B cell (primary cell): ENCODE results near the gene RABEP2. TPM values are rescaled to one million over a fixed set of nuclear protein-coding genes. Genes with fewer than 3 reads are reported as not detected.

Experiments
- ATAC-seq: fragments of 200-7000 bp; cut with Tn5 transposase; one replicate; pipeline ENCODE4 v1.10.0; 2021; ENCODE audit warnings: low read depth, mild to moderate bottlenecking, moderate number of reproducible peaks, moderate library complexity
- CTCF ChIA-PET: fragments of 350-600 bp; sonication (Branson Sonifier 250); formaldehyde crosslinking; loops from one replicate; lab custom pipeline; 2021; ENCODE audit warnings: antibody characterized with exemption, inconsistent platforms; lab: Charles Lee
- POLR2A ChIA-PET: fragments of 350-600 bp; sonication (Branson Sonifier 250); formaldehyde crosslinking; loops from one replicate; lab custom pipeline; 2021; ENCODE audit warnings: antibody characterized with exemption; lab: Charles Lee
- DNase-seq: peaks from one replicate; pipeline ENCODE4 v3.0.0; 2013
- H2AFZ ChIP-seq: 2 replicates; pipeline ENCODE4 v1.6.1; 2012; ENCODE audit warnings: mild to moderate bottlenecking, low read depth, low read length; ENCODE audit not compliant: insufficient read depth, poor library complexity, severe bottlenecking
- H3K27ac ChIP-seq, 2 donors: 1 replicate in 1 of 2; 2 replicates in 1 of 2; pipeline ENCODE4 v1.5.1; 2012 to 2013; ENCODE audit warnings: low read length in 2 of 2, mild to moderate bottlenecking in 2 of 2, moderate library complexity in 1 of 2
- H3K27me3 ChIP-seq, 4 experiments: fragments of 200-600 bp in 1 of 4; sonication (generic) in 1 of 4; replicated peaks in 1 of 4; 1 replicate in 2 of 4; 2 replicates in 2 of 4; pipeline versions ENCODE4 v1.6.1 to v1.7.0; 2013 to 2016; ENCODE audit warnings: low read length in 3 of 4, mild to moderate bottlenecking in 2 of 4, mixed read lengths in 1 of 4, moderate library complexity in 1 of 4; ENCODE audit not compliant: insufficient read depth in 4 of 4, control insufficient read depth in 3 of 4; ENCODE audit errors: control extremely low read depth in 1 of 4
- H3K36me3 ChIP-seq, 2 experiments: replicated peaks in 1 of 2; 1 replicate in 1 of 2; 2 replicates in 1 of 2; pipeline versions ENCODE4 v1.6.1 to v1.7.1; 2013; ENCODE audit warnings: low read length in 1 of 2; ENCODE audit not compliant: insufficient read depth in 2 of 2, control insufficient read depth in 1 of 2; ENCODE audit errors: control extremely low read depth in 1 of 2, extremely low read depth in 1 of 2
- H3K4me1 ChIP-seq, 2 donors: fragments of 200-600 bp in 1 of 2; sonication (generic) in 1 of 2; 1 replicate in 1 of 2; 2 replicates in 1 of 2; pipeline versions ENCODE4 v1.5.1 to v1.6.1; 2013 to 2017; ENCODE audit warnings: low read length in 2 of 2; ENCODE audit not compliant: control insufficient read depth in 2 of 2, insufficient read depth in 2 of 2
- H3K4me2 ChIP-seq: replicated peaks from 2 replicates; pipeline ENCODE3; 2012; ENCODE audit warnings: mild to moderate bottlenecking, low read depth, low read length; ENCODE audit not compliant: poor library complexity, severe bottlenecking
- H3K4me3 ChIP-seq, 5 experiments: fragments of 200-600 bp in 1 of 5; sonication (generic) in 1 of 5; 1 replicate in 3 of 5; 2 replicates in 2 of 5; pipeline versions ENCODE4 v1.5.1 to v1.7.0; 2011 to 2016; ENCODE audit warnings: low read length in 4 of 5, mild to moderate bottlenecking in 4 of 5, low read depth in 2 of 5, control low read depth in 1 of 5, moderate library complexity in 1 of 5; ENCODE audit not compliant: insufficient read depth in 1 of 5; ENCODE audit errors: control extremely low read depth in 1 of 5, extremely low read depth in 1 of 5
- H3K79me2 ChIP-seq: fragments of 200-600 bp; sonication (generic); one replicate; pipeline ENCODE4 v1.6.0; 2016; ENCODE audit warnings: low read length; ENCODE audit not compliant: control insufficient read depth, insufficient read depth
- H3K9ac ChIP-seq: fragments of 200-600 bp; sonication (generic); 2 replicates; pipeline ENCODE4 v1.6.1; 2017; ENCODE audit warnings: mild to moderate bottlenecking, low read length, moderate library complexity
- H3K9me3 ChIP-seq, 3 donors: one replicate each; pipeline versions ENCODE4 v1.6.1 to v1.7.1; 2013; ENCODE audit warnings: low read length in 2 of 3; ENCODE audit not compliant: control insufficient read depth in 2 of 3, insufficient read depth in 1 of 3; ENCODE audit errors: control extremely low read depth in 1 of 3
- H4K20me1 ChIP-seq: 2 replicates; pipeline ENCODE4 v1.6.0; 2012; ENCODE audit warnings: mild to moderate bottlenecking, low read length; ENCODE audit not compliant: insufficient read depth, control insufficient read depth, poor library complexity, severe bottlenecking
- H3K27ac Mint-ChIP-seq: one replicate; pipeline ENCODE4 v1.8.0; 2021; ENCODE audit warnings: mixed read lengths
- H3K27me3 Mint-ChIP-seq: one replicate; pipeline ENCODE4 v1.8.0; 2021; ENCODE audit warnings: mixed read lengths
- H3K4me1 Mint-ChIP-seq: one replicate; pipeline ENCODE4 v1.8.0; 2021; ENCODE audit warnings: mixed read lengths
- H3K4me3 Mint-ChIP-seq: one replicate; pipeline ENCODE4 v1.8.0; 2021; ENCODE audit warnings: mixed read lengths
- H3K9me3 Mint-ChIP-seq: one replicate; pipeline ENCODE4 v1.8.0; 2022; ENCODE audit warnings: mixed read lengths; ENCODE audit not compliant: insufficient read depth
- EZH2 ChIP-seq: IDR thresholded peaks from 2 replicates; pipeline ENCODE4 v1.6.1; 2012; ENCODE audit warnings: borderline replicate concordance, low read depth, mild to moderate bottlenecking, moderate library complexity, low read length; ENCODE audit not compliant: insufficient read depth, poor library complexity, severe bottlenecking
- WGBS: methylation state at CpG from one replicate; pipeline ENCODE4 v1.1.5; 2013; ENCODE audit warnings: missing lambda C conversion rate; ENCODE audit not compliant: insufficient coverage; 5-methylcytosine and 5-hydroxymethylcytosine counted together
- intact Hi-C: fragments of 100-400 bp; cut with micrococcal nuclease; formaldehyde crosslinking; loops from one replicate; pipeline ENCODE4 v1.10.0; 2022
- polyA plus RNA-seq: library from polyadenylated mRNA; depleted of rRNA; stranded (reverse); fragments of >200 nt; gene quantifications from 2 replicates; pipeline ENCODE4 v1.2.3, GENCODE V29; 2012
- total RNA-seq, 2 donors: library from RNA; stranded (reverse); fragments of 120-200 nt in 1 of 2; gene quantifications; 1 replicate in 1 of 2; 2 replicates in 1 of 2; pipeline versions ENCODE4 v1.2.3 to v1.2.4, GENCODE V29; 2013 to 2022
- TF ChIP-seq, protein P1 (sequence below): fragments of 200-600 bp; IDR thresholded peaks from one replicate; pipeline ENCODE4 v1.8.0; 2022; ENCODE audit warnings: antibody characterized with exemption, mild to moderate bottlenecking

Gene RABEP2
- total and polyA plus RNA-seq, 2 donors (not counting 1 experiment from before 2014, with no cell fraction given): 136 to 178 TPM

DNA sequence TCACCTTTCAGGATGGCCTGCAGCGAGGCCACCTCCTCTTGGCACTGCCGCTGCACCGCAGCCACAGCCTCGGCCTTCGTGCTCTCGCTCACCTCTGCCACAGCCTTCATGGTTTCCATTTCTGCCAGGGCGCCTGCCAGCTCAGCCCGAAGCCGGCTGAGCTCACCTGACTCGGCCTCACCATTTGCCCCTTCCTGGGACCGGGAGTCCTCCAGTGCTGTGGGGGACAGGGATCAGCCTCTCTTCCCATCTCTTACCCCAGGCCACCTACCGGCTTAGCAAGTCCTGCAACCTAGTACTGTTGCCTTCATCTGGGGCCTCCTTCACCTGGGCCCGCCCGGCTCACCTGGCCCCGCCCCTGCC lies 658 bp downstream of the RABEP2 start:
- peaks cover 30 to 60% of the 10 kb centered on the region in 2 donors for H3K4me1 ChIP-seq
- Mint-ChIP-seq H3K27me3 (no peaks in the 10 kb centered on the region), H3K9me3 (no peaks in the 10 kb centered on the region), H3K27ac (peak overlapping the region; percentile 98), H3K4me1 (peaks cover 54% of the 10 kb centered on the region), H3K4me3 (peak overlapping the region; percentile 95)
- H3K9me3 ChIP-seq: no peaks in the 10 kb centered on the region
- no peak for ATAC-seq
- no peaks in the 10 kb centered on the region for H3K27me3 ChIP-seq
- H3K36me3 ChIP-seq: peaks cover 6 to 22% of the 10 kb centered on the region in 2 experiments
- ChIA-PET CTCF (interaction anchor here (0.6 to 7.7 kb wide), 11 partner anchors 9 to 78 kb away, joined by 3 to 114 read pairs (median 6); partner anchors contain the start of genes NFATC2IP, SH2B1 and TUFM), POLR2A (interaction anchor here (0.7 to 5.1 kb wide), 11 partner anchors 8 to 1141 kb away, joined by 3 to 34 read pairs (median 13); partner anchors contain the start of genes ALDOA, APOBR, ATXN2L and CD19)
- no peak for TF ChIP-seq EZH2
- TF ChIP-seq, protein P1, sequence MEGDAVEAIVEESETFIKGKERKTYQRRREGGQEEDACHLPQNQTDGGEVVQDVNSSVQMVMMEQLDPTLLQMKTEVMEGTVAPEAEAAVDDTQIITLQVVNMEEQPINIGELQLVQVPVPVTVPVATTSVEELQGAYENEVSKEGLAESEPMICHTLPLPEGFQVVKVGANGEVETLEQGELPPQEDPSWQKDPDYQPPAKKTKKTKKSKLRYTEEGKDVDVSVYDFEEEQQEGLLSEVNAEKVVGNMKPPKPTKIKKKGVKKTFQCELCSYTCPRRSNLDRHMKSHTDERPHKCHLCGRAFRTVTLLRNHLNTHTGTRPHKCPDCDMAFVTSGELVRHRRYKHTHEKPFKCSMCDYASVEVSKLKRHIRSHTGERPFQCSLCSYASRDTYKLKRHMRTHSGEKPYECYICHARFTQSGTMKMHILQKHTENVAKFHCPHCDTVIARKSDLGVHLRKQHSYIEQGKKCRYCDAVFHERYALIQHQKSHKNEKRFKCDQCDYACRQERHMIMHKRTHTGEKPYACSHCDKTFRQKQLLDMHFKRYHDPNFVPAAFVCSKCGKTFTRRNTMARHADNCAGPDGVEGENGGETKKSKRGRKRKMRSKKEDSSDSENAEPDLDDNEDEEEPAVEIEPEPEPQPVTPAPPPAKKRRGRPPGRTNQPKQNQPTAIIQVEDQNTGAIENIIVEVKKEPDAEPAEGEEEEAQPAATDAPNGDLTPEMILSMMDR: peak; percentile 39
- peak overlapping the region; percentile 94 for H3K9ac ChIP-seq
- WGBS: 26% methylated on average over 14 of the region's 15 CpGs
- no peak for DNase-seq
- peak overlapping the region in 4 of 5 experiments; percentile 68 to 97 (median 92) for H3K4me3 ChIP-seq
- peaks cover 36% of the 10 kb centered on the region for H3K79me2 ChIP-seq
- peak overlapping the region; percentile 87 to 91 for H3K27ac ChIP-seq
- intact Hi-C loops: loop anchor here (1.0 to 10.0 kb wide), 6 partner anchors 8 to 1998 kb away; partner anchors contain the start of genes ATXN2L, FBXL19, MYL11 and NFATC2IP
- peak overlapping the region; percentile 89 for H2AFZ ChIP-seq
- peak overlapping the region; percentile 82 for H3K4me2 ChIP-seq
- peaks cover 21% of the 10 kb centered on the region for H4K20me1 ChIP-seq
